HG03097 (cell line): Measurements from ENCODE around the gene NUDT17.
"Not testable (repeated sequence)": the region's sequence is repeated elsewhere in the genome, so short reads cannot be mapped to it uniquely, and the experiment has no call there.

Source experiments
- ATAC-seq: cut with Tn5 transposase; IDR thresholded peaks from one replicate; pipeline ENCODE4 v1.9.1; 2021; ENCODE audit not compliant: unreplicated experiment, low FRiP score

NUDT17 gene, protein sequence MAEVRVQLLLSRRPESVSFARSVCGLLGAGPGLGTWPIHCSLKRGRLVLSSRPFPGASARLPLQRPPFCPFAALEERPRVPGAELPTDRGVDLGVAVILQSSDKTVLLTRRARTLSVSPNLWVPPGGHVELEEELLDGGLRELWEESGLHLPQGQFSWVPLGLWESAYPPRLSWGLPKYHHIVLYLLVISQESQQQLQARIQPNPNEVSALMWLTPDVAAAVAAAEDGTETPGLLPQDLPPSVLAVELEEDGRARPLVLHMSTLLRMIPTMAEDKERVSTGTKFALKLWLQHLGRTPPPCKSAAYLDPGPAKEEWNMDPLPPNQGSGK

GRCh38 chr1:145845514-145846161, at the start of gene NUDT17:
TSS of gene NUDT17 (plus strand) at chr1:145845630. CDS start at chr1:145845641, 11 bp downstream.
- ATAC-seq = peak; percentile 59

- ATAC-seq = no peak
Measured at GRCh38 chr1:145796753-145797152, 48.7 kb upstream of the NUDT17 start.

GRCh38 chr1:145799806-145800205, 45.6 kb upstream of the NUDT17 start:
- no peak for ATAC-seq

- ATAC-seq = no peak
Measured at GRCh38 chr1:145804235-145805045, 41.0 kb upstream of the NUDT17 start.

DNA sequence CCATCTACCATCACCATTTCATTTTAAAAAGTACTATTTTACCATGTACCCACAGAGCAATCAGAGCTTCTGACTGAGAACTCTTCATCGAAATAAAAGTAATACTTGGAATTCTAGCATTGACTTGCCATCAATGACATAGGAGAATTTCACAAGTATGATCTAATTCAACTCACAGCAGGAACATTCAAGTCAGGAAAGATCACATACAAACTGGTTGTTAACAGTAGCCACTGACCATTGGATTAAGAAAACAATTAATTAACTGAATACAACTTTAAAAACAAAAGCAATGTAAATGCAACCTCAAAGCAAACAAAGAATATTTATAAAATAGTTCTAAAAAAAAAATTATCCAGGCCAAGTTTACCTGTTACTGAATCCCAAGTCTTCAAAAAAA, 40.4 kb upstream of the NUDT17 start:
- no peak for ATAC-seq

DNA sequence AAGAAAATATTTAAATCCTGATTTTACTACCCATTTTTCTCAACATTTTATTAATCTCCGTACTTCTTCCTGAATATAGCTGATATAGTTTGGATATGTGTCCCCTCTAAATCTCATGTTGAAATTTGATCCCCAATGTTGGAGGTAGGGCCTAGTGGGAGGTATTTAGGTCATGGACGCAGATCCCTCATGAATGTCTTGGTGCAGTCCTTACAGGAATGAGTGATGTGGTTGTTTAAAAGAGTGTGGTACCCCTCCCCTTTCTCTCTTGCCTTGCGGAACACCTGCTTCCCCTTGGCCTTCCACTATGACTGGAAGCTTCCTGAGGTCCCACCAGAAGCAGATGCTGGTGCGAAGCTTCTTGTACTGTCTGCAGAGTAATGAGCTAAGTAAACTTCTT, 39.0 kb upstream of the NUDT17 start:
- no peak for ATAC-seq

DNA sequence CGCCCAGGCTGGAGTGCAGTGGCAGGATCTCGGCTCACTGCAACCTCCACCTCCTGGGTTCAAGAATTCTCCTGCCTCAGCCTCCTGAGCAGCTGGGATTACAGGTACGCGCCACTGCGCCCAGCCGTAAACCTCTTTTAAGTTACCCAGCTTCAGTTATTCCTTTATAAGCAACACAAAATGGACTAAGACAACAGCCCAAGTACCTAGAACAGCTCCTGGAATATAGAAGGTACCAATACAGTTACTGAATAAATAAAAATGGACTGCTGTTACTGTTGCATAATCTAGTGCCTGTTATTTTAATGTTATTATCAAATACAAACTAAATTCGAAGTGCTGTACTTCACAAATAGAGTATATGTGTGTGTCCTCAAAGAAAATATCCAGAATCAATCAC, 38.6 kb upstream of the NUDT17 start:
- no peak for ATAC-seq

- not testable (repeated sequence) for ATAC-seq
Measured at GRCh38 chr1:145812977-145813810, 32.2 kb upstream of the NUDT17 start.

GRCh38 chr1:145818095-145818494, 27.3 kb upstream of the NUDT17 start:
- ATAC-seq = not testable (repeated sequence)

- not testable (repeated sequence) for ATAC-seq
Measured at GRCh38 chr1:145822779-145823331, 22.6 kb upstream of the NUDT17 start.

GRCh38 chr1:145823565-145824498, 21.6 kb upstream of the NUDT17 start, which contains the start of the genes POLR3C and RNF115:
TSS of gene POLR3C (plus strand) at chr1:145824200. CDS start at chr1:145825777, 1,577 bp downstream.
TSS of gene RNF115 (minus strand) at chr1:145824095. CDS start at chr1:145823873, 222 bp downstream.
- ATAC-seq = peak; percentile 87

DNA sequence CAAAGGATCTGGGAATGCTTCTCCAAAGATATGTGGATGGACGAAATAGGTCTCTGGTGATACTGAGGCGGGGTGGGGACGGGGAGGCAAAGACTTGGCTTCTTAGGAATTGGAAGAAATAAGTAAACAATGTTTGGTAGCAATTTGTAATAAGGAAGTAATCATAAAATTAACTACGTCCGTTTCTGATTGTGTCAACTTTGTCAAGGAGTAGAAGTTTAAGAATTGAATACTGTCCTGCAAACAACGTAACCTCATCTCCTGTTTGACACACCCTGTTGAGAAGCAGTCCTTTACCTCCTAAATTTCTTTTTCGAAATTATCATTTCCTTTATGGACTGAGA, 21.0 kb upstream of the NUDT17 start:
- no peak for ATAC-seq

GRCh38 chr1:145826030-145826429, 19.4 kb upstream of the NUDT17 start:
- ATAC-seq = no peak

DNA sequence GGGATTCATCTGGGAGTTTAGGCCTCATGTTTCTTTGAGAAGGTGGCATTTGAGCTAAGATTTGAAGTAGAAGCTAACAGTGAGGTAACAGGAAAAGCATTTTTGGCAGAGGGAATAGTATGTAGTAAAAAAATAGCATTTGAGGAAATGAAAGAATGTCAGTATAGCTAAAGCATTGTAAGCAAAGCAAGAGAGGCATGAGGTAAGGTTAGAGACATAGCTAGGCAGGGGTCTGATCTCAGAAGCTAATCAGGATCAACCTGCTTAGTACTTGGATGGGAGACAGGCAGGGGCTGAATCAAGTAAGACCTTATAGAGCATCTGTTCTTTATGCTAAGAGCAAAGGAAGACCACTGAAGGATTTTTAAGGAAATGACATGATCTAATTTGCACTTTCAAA, 17.5 kb upstream of the NUDT17 start:
- ATAC-seq = no peak

- no peak for ATAC-seq
Measured at GRCh38 chr1:145828367-145829026, 16.9 kb upstream of the NUDT17 start.

DNA sequence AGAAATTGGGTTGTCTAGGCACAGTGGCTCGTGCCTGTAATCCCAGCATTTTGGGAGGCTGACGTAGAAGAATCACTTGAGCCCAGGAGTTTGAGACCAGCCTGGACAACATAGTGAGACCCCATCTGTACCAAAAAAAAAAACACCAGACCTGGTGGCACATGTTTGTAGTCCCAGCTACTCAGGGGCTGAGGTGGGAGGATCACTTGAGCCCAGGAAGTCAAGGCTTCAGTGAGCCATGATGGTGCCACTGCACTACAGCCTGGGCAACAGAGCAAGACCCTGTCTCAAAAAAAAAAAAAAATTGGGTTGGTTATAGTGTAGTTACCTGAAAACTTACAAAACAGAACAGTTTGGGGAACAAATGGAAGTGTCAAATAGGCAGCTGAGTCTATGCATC, 14.6 kb upstream of the NUDT17 start:
- not testable (repeated sequence) for ATAC-seq

DNA sequence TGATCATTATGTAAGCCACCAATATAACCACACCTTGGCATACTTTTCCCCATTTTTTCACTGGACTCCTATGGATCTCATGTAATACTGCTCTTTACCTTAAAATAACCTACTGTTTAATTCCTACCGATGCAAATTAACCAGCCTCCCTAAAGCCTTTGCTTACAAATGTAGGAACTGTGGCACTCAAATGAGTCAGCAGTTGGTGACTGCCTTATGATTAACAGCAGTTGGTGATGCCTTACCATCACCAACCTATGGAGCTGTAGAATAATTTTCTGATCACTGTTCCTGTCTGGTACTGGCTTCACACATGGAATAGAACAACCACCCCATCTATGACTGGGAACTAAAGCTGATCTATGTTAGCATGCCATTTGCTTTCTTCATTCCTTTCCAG, 7.8 kb upstream of the NUDT17 start:
- no peak for ATAC-seq

DNA sequence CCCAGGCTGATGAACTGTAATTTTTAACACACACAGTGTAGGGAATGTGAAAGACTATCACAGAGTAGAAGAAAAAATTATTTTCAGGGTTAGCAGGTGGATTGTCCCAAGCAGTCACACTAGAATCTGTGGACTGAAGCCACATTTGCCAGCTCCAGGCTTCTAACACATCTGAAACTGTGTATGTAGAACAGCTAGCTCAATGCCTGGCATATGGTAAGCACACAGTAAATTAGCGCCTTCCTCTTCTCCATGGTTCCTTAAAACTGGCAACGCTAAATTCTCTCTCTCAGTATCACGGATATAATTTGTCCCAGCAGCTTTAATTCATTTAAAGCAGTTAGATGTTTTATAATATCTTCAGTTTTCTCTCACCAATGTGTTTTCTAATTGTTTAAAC, 2.4 kb upstream of the NUDT17 start:
- ATAC-seq = no peak

- ATAC-seq = peak; percentile 71
Measured at GRCh38 chr1:145845144-145845513, 301 bp upstream of the NUDT17 start.
